Measurements from ENCODE around the gene SBF2.
A peak's percentile ranks its signal among the peaks of the same experiment; 100 is the strongest.

The SBF2 gene

DNA sequence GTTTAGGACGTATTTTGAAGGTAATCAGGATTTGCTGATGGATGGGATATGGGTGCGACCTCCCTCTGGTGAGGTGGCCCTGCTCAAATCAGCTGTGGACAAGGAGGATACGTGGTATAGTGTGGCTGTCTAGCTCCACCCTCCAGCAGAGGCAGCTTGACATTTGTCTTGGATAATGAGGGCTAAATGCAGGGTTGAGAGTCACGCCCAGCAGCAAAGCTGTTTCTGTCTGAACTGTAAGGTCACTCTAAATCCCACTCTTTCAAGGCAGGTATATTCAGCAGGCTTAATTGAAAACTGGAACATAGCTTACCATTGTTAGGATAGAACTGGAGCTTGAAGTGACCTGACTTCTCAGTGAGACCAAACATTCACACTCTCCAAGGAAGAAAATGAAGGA lies 531.5 kb downstream of the SBF2 start:
- TF ChIP-seq CTCF (IDR thresholded peaks at IDR 0.05; ENCODE audit: low read depth, low read length), result no peak
- no peak overlapping the region for H3K4me3 ChIP-seq (replicated peaks in 1 of 2; ENCODE audit: low read depth in 2 of 2, low read length in 2 of 2)
- no peak for DNase-seq (ENCODE audit: low read depth in 2 of 2)

GRCh38 chr11:9761441-9761945 lies 532.5 kb downstream of the SBF2 start:
- no peak for TF ChIP-seq CTCF (IDR thresholded peaks at IDR 0.05; ENCODE audit: low read depth, low read length)
- H3K4me3 ChIP-seq (replicated peaks in 1 of 2; ENCODE audit: low read depth in 2 of 2, low read length in 2 of 2), result no peak overlapping the region
- no peak for DNase-seq (ENCODE audit: low read depth in 2 of 2)

DNA sequence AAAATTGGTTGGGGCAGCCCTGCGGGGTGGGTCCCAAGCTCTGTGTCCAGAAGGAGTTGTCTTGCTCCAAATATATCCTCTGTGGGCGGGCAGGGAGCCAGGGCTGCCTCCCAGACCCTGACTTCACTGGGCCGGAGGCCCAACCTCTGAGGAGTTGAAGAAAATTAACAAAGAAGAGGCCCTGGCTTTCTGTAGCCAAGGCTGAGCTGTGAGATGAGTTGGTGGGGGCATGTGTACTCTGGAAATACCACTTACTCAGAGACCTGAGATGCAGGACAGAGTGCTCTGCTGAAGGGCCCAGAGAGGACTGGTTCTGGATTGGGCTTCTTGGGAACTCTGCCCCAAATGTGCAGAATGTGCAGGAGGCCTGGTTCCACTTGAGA lies 533.8 kb downstream of the SBF2 start:
- no peak for TF ChIP-seq CTCF (IDR thresholded peaks at IDR 0.05; ENCODE audit: low read depth, low read length)
- no peak overlapping the region for H3K4me3 ChIP-seq (replicated peaks in 1 of 2; ENCODE audit: low read depth in 2 of 2, low read length in 2 of 2)
- DNase-seq (ENCODE audit: low read depth in 2 of 2), result peak; percentile 97

DNA sequence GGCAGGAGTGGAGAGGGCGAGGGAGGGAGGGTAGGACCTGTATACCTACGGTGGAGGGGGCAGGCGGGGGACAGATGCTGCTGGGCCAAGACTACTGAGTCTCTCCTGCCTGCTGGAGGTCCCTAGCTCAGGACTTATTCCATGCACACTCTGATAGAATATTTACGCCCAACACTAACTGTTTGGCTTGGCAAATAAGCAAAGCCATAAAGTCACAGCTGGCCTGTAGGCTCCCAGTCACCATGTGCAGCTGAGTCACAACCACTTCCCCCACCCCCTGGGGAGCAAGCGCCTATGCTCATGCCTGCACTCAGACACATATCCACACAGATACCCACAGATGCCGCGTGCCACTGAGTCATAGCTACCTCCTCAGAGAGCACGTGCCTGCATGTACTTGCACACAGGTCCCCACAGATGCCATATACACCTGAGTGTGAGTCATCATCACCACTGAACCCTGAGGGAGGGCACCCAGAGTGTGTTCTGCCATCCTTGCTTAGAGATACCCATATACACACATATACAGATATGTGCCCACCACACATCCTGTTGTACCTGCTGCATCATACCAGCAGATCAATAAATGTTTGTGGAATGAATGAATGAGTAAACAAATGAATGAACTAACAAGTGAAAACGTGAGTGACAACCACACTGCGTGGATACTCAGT lies 534.4 kb downstream of the SBF2 start:
- DNase-seq (ENCODE audit: low read depth in 2 of 2), result peak; percentile 96 to 100
- TF ChIP-seq CTCF (IDR thresholded peaks at IDR 0.05; ENCODE audit: low read depth, low read length), result no peak
- H3K4me3 ChIP-seq (replicated peaks in 1 of 2; ENCODE audit: low read depth in 2 of 2, low read length in 2 of 2), result peak overlapping the region in 1 of 2 donors; percentile 51

DNA sequence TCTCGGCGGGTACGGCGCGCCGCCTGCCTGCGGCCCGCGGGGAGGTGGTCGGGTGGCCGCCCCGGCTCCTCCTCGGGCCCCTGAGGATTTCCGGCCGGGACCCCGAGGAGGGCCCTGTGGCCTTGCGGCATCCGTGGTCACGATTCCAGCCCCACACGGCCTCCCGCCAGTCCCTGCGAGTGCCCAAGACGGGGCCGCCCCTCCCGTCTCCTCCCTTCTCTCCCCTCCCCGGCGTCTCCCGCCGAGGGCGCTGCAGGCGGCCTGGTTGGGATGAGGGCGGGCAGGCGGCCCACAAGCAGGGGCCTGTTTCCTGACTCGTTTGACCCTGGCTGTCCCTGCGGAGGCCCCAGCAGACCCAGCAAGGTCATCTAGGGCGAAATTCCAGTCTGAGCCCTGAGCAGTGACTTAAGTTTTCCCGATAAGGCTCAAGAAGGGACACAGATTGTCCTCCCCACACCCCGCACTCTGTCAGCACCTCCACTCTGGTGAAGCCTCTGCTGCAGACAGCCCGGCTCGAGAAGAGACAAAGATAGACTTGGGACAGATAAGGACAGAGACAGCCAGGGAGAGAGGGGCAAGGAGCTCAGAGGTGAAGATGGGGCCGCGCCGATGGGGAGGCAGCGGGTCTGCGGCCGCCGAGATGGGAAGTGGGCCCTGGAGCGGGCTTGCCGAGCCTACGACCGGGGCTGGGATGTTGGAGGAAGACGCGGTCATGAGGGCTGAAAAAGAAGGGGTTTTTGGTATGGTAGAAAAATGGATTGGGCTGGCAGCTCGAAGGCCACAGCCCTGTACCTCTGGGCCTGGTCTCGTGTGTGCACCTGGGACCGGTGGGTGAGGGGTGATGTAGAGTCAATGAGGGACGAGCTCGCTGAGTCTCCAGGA lies 535.1 kb downstream of the SBF2 start:
- DNase-seq (ENCODE audit: low read depth in 2 of 2), result peak; percentile 83 to 87
- TF ChIP-seq CTCF (IDR thresholded peaks at IDR 0.05; ENCODE audit: low read depth, low read length), result no peak
- H3K4me3 ChIP-seq (replicated peaks in 1 of 2; ENCODE audit: low read depth in 2 of 2, low read length in 2 of 2), result peak overlapping the region; percentile 46 to 51

DNA sequence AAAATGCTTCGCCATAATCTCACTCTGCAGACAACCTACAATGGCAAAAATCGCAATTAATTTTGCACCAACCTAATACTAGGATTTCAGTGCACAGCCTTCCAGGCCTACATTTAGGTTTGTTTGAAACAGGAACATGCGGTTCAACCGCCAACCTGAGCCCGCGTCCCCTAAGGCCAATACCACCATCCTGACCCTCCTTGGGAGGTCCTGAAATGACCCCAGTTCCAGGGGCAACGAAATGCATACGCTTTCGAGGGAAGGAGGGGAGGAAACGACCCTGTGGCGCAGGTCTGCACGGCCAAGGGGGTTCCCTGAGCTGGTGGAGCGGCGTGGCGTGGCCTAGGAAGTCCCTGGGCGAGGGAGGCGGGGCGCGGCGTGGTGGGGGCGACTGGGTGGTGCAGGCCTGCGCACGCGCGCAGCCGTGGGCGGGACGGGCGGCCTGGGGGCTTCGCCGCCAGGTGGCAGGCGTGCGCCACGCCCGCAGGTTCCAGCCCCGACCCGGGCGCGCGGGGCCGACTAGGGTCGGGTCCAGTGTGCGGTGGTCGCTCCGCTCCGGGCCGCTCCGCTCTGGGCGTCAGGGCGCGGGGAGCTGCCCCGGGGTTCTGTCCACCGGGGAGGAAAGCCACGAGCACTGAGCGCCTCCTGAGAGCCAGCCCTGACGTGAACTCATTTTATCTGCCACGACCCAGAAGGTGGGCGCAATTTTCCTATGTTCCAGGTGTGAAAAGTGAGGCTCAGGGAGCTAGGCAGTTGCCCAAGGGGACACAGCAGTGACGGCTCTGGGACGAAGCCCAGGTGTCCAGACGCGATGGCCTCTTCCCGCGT lies 536.0 kb downstream of the SBF2 start:
- peak; percentile 12 for TF ChIP-seq CTCF (IDR thresholded peaks at IDR 0.05; ENCODE audit: low read depth, low read length)
- DNase-seq (ENCODE audit: low read depth in 2 of 2), result peak; percentile 77 to 79
- peak overlapping the region; percentile 46 to 51 for H3K4me3 ChIP-seq (replicated peaks in 1 of 2; ENCODE audit: low read depth in 2 of 2, low read length in 2 of 2)

Data from cardiac fibroblast (primary cell).